ENCODE data around the gene KLHL18.
"Not testable (repeated sequence)": the region's sequence is repeated elsewhere in the genome, so short reads cannot be mapped to it uniquely, and the experiment has no call there.

KLHL18 gene

GRCh38 chr3:47282424-47283192 lies at the start of gene KLHL18, which contains the start of gene KIF9:
Gene KLHL18 (plus strand): TSS chr3:47282944. CDS start chr3:47282966, 22 bp downstream.
Gene KIF9 (minus strand): TSS chr3:47282799. CDS start chr3:47277374, 5,425 bp downstream.
- DNase-seq = peak; percentile 97

GRCh38 chr3:47238017-47238416 lies 44.7 kb upstream of the KLHL18 start:
- no peak for DNase-seq

- no peak for DNase-seq
These were observed 42.8 kb upstream of the KLHL18 start for GRCh38 chr3:47239929-47240328.

- no peak for DNase-seq
These were observed 39.2 kb upstream of the KLHL18 start for GRCh38 chr3:47243419-47244147.

- DNase-seq = no peak
These were observed 38.1 kb upstream of the KLHL18 start for GRCh38 chr3:47244531-47245100.

GRCh38 chr3:47245271-47245670 lies 37.5 kb upstream of the KLHL18 start:
- no peak for DNase-seq

GRCh38 chr3:47247131-47248064 lies 35.3 kb upstream of the KLHL18 start:
- DNase-seq = no peak

GRCh38 chr3:47250309-47251060 lies 32.3 kb upstream of the KLHL18 start:
- DNase-seq = no peak

- not testable (repeated sequence) for DNase-seq
These were observed 31.7 kb upstream of the KLHL18 start for GRCh38 chr3:47251085-47251484.

- DNase-seq = no peak
These were observed 31.1 kb upstream of the KLHL18 start for GRCh38 chr3:47251689-47252088.

GRCh38 chr3:47256331-47256730 lies 26.4 kb upstream of the KLHL18 start:
- DNase-seq = not testable (repeated sequence)

- DNase-seq = no peak
These were observed 23.6 kb upstream of the KLHL18 start for GRCh38 chr3:47259114-47259513.

- DNase-seq = no peak
These were observed 22.1 kb upstream of the KLHL18 start for GRCh38 chr3:47260605-47261004.

GRCh38 chr3:47261301-47261700 lies 21.4 kb upstream of the KLHL18 start:
- no peak for DNase-seq

GRCh38 chr3:47265008-47265407 lies 17.7 kb upstream of the KLHL18 start:
- no peak for DNase-seq

- DNase-seq = no peak
These were observed 16.9 kb upstream of the KLHL18 start for GRCh38 chr3:47265725-47266428.

- DNase-seq = peak; percentile 15
These were observed 15.8 kb upstream of the KLHL18 start for GRCh38 chr3:47266709-47267489.

- no peak for DNase-seq
These were observed 15.3 kb upstream of the KLHL18 start for GRCh38 chr3:47267490-47267824.

GRCh38 chr3:47270526-47270925 lies 12.2 kb upstream of the KLHL18 start:
- DNase-seq = no peak

- DNase-seq = no peak
These were observed 9.2 kb upstream of the KLHL18 start for GRCh38 chr3:47273564-47273963.

GRCh38 chr3:47274652-47275051 lies 8.1 kb upstream of the KLHL18 start:
- DNase-seq = no peak

Measured in CD4-positive, alpha-beta T cell treated with Interleukin-10 for 1 hour (primary cell).